GM23248 (cell line): ENCODE measurements around the gene TMEM143. TPM values are rescaled to one million over a fixed set of nuclear protein-coding genes. Genes with fewer than 3 reads are reported as not detected.

Experiments
- DNase-seq: peaks from one replicate; pipeline ENCODE4 v3.0.0-alpha.2; 2015
- H2AFZ ChIP-seq: fragments of 200-600 bp; sonication (generic); 2 replicates; pipeline ENCODE4 v1.6.1; 2016; ENCODE audit warnings: antibody characterized with exemption
- H3F3A ChIP-seq: fragments of 200-600 bp; sonication (generic); 2 replicates; pipeline ENCODE4 v1.6.1; 2016; ENCODE audit warnings: mild to moderate bottlenecking, antibody characterized with exemption, mixed run types; ENCODE audit not compliant: insufficient read depth
- H3K27ac ChIP-seq: fragments of 200-600 bp; sonication (generic); 2 replicates; pipeline ENCODE4 v1.5.1; 2016; ENCODE audit warnings: mild to moderate bottlenecking
- H3K27me3 ChIP-seq: fragments of 200-600 bp; sonication (generic); replicated peaks from 2 replicates; pipeline ENCODE4 v1.6.1; 2016; ENCODE audit warnings: mild to moderate bottlenecking; ENCODE audit not compliant: insufficient read depth
- H3K36me3 ChIP-seq: fragments of 200-600 bp; sonication (generic); 2 replicates; pipeline ENCODE4 v1.6.1; 2016; ENCODE audit warnings: low read depth, mild to moderate bottlenecking
- H3K4me1 ChIP-seq: fragments of 200-600 bp; sonication (generic); 2 replicates; pipeline ENCODE4 v1.6.1; 2016; ENCODE audit warnings: mild to moderate bottlenecking; ENCODE audit not compliant: insufficient read depth
- H3K4me2 ChIP-seq: fragments of 200-600 bp; sonication (generic); one replicate; pipeline ENCODE4 v1.6.1; 2016; ENCODE audit warnings: mild to moderate bottlenecking; ENCODE audit not compliant: unreplicated experiment
- H3K4me3 ChIP-seq: fragments of 200-600 bp; sonication (generic); 2 replicates; pipeline ENCODE4 v1.5.1; 2016; ENCODE audit warnings: mild to moderate bottlenecking
- H3K79me2 ChIP-seq: fragments of 200-600 bp; sonication (generic); 2 replicates; pipeline ENCODE4 v1.6.1; 2016; ENCODE audit warnings: mild to moderate bottlenecking; ENCODE audit not compliant: insufficient read depth
- H3K9ac ChIP-seq: fragments of 200-600 bp; sonication (generic); 2 replicates; pipeline ENCODE4 v1.6.1; 2016; ENCODE audit warnings: mild to moderate bottlenecking
- H3K9me2 ChIP-seq: fragments of 200-600 bp; sonication (generic); 2 replicates; pipeline ENCODE4 v1.6.1; 2016; ENCODE audit warnings: mixed run types, mild to moderate bottlenecking, moderate library complexity; ENCODE audit not compliant: insufficient read depth
- H3K9me3 ChIP-seq: fragments of 200-600 bp; sonication (generic); one replicate; pipeline ENCODE4 v1.6.1; 2017; ENCODE audit warnings: low read depth
- H4K20me1 ChIP-seq: fragments of 200-600 bp; sonication (generic); 2 replicates; pipeline ENCODE4 v1.6.0; 2016; ENCODE audit not compliant: insufficient read depth
- EZH2 ChIP-seq: fragments of 200-600 bp; sonication (generic); IDR thresholded peaks from 2 replicates; pipeline ENCODE4 v1.6.1; 2018; ENCODE audit warnings: antibody characterized with exemption, mild to moderate bottlenecking; ENCODE audit not compliant: insufficient read depth, poor library complexity, severe bottlenecking
- EZH2phosphoT487 ChIP-seq: fragments of 200-600 bp; sonication (generic); IDR thresholded peaks from 2 replicates; pipeline ENCODE4 v1.6.1; 2018; ENCODE audit warnings: antibody characterized with exemption, moderate library complexity, mild to moderate bottlenecking, low read depth; ENCODE audit not compliant: insufficient read depth
- WGBS, 2 experiments: methylation state at CpG; one replicate each; pipeline ENCODE4 v1.1.6; 2015 to 2017; ENCODE audit warnings: low lambda C conversion rate in 2 of 2, low coverage in 1 of 2; ENCODE audit errors: missing lambda C conversion rate in 2 of 2; 5-methylcytosine and 5-hydroxymethylcytosine counted together
- in situ Hi-C: fragments of 300-500 bp; cut with MboI; formaldehyde crosslinking; loops from 2 replicates; pipeline ENCODE4 v1.15.0; 2020
- polyA plus RNA-seq: library from polyadenylated mRNA; unstranded; fragments of >200 nt; fragmentation: Nextera tagmentation; extraction: Ambion mirVana; gene quantifications from 2 replicates; pipeline ENCODE4 v1.2.1, GENCODE V29; 2016
- total RNA-seq: library from RNA; depleted of rRNA; stranded (reverse); fragments of >200 nt; shearing (Covaris generic); gene quantifications from 2 replicates; pipeline ENCODE4 v1.2.3, GENCODE V29; 2014

Gene TMEM143
- total and polyA plus RNA-seq, 2 experiments from 2014 or later, result 7.6 to 8.6 TPM

GRCh38 chr19:48340995-48341394 is 22.7 kb downstream of the TMEM143 start:
- WGBS, 2 experiments, result 86 to 89% methylated on average over 11 of the region's 11 CpGs
- Histone ChIP-seq H3K9me2 (no peaks in the 10 kb centered on the region), H3K9ac (no peak overlapping the region), H3K27ac (no peak overlapping the region), H3K27me3 (no peaks in the 10 kb centered on the region), H4K20me1 (no peaks in the 10 kb centered on the region), H3K9me3 (no peaks in the 10 kb centered on the region), H2AFZ (no peak overlapping the region), H3K79me2 (no peaks in the 10 kb centered on the region), H3K4me2 (no peak overlapping the region), H3K36me3 (no peaks in the 10 kb centered on the region), H3F3A (no peaks in the 10 kb centered on the region), H3K4me1 (no peaks in the 10 kb centered on the region), H3K4me3 (no peak overlapping the region)
- TF ChIP-seq EZH2 (no peak), EZH2phosphoT487 (no peak)
- DNase-seq, result peak; percentile 38
- in situ Hi-C loops, result no loop called here

- no peak for TF ChIP-seq EZH2phosphoT487
- TF ChIP-seq EZH2, result no peak
- Histone ChIP-seq H4K20me1 (no peaks in the 10 kb centered on the region), H3F3A (0 out of 2 replicates have a peak, but pooled peaks cover 9% of the 10 kb centered on the region), H3K4me1 (no peaks in the 10 kb centered on the region), H3K36me3 (no peaks in the 10 kb centered on the region), H3K4me2 (no peak overlapping the region), H3K9me2 (no peaks in the 10 kb centered on the region), H3K9ac (no peak overlapping the region), H3K4me3 (no peak overlapping the region), H2AFZ (no peak overlapping the region), H3K27ac (no peak overlapping the region), H3K79me2 (no peaks in the 10 kb centered on the region), H3K9me3 (no peaks in the 10 kb centered on the region), H3K27me3 (no peaks in the 10 kb centered on the region)
- WGBS, 2 experiments, result 89 to 93% methylated on average over 12 to 14 of the region's 14 CpGs
- no peak for DNase-seq
- in situ Hi-C loops, result no loop called here
These were observed 24.8 kb downstream of the TMEM143 start for GRCh38 chr19:48338802-48339503.

- Histone ChIP-seq H3K79me2 (no peaks in the 10 kb centered on the region), H3K4me2 (no peak overlapping the region), H4K20me1 (no peaks in the 10 kb centered on the region), H3K4me1 (0 out of 2 replicates have a peak, but pooled peaks cover 3% of the 10 kb centered on the region), H3K36me3 (no peaks in the 10 kb centered on the region), H3K27me3 (no peaks in the 10 kb centered on the region), H3K9me3 (no peaks in the 10 kb centered on the region), H3F3A (0 out of 2 replicates have a peak, but pooled peaks cover 9% of the 10 kb centered on the region), H3K27ac (no peak overlapping the region), H3K9me2 (no peaks in the 10 kb centered on the region), H3K9ac (no peak overlapping the region), H3K4me3 (no peak overlapping the region), H2AFZ (no peak overlapping the region)
- in situ Hi-C loops, result no loop called here
- TF ChIP-seq EZH2phosphoT487, result no peak
- TF ChIP-seq EZH2, result no peak
- DNase-seq, result no peak
- 90 to 93% methylated on average over 14 of the region's 14 CpGs for WGBS, 2 experiments
These were observed 25.4 kb downstream of the TMEM143 start for GRCh38 chr19:48338253-48338755.

GRCh38 chr19:48333467-48334384 is 30.0 kb downstream of the TMEM143 start:
- H3K9ac ChIP-seq, result peak overlapping the region; percentile 59

More at GRCh38 chr19:48333467-48334384, 30.0 kb downstream of the TMEM143 start:
- 8 to 15% methylated on average over 36 to 50 of the region's 54 CpGs for WGBS, 2 experiments
- peak; percentile 98 for DNase-seq
- Histone ChIP-seq H3K4me3 (peak overlapping the region; percentile 66), H3K36me3 (peaks cover 7% of the 10 kb centered on the region; the same call in 1 of the 2 replicates), H3F3A (peaks cover 38% of the 10 kb centered on the region), H3K79me2 (peaks cover 13% of the 10 kb centered on the region), H3K27me3 (no peaks in the 10 kb centered on the region), H3K27ac (peak overlapping the region; percentile 34), H4K20me1 (no peaks in the 10 kb centered on the region), H2AFZ (peak overlapping the region; percentile 66), H3K9me3 (no peaks in the 10 kb centered on the region), H3K4me2 (peak overlapping the region; percentile 79), H3K9me2 (no peaks in the 10 kb centered on the region), H3K4me1 (peaks cover 20% of the 10 kb centered on the region)
- no peak for TF ChIP-seq EZH2
- TF ChIP-seq EZH2phosphoT487, result no peak
- in situ Hi-C loops, result no loop called here
